IMR-90 (cell line): ENCODE results near the gene SUPT3H. TPM values are rescaled to one million over a fixed set of nuclear protein-coding genes. Genes with fewer than 3 reads are reported as not detected.
A peak's percentile ranks its signal among the peaks of the same experiment; 100 is the strongest.

Source experiments
- ATAC-seq: fragments of 200-7000 bp; cut with Tn5 transposase; 2 replicates; pipeline ENCODE4 v1.9.1; 2020; ENCODE audit warnings: low read depth, mild to moderate bottlenecking, moderate library complexity
- BruUV-seq: library from RNA; stranded (reverse); fragments of 400-500 nt; replicated peaks from 2 replicates; lab custom pipeline; 2021; lab: Mats Ljungman, UMichigan
- CTCF ChIA-PET: fragments of 300-600 bp; formaldehyde crosslinking; extraction: SDS; loops from one replicate; lab custom pipeline; 2021; ENCODE audit warnings: antibody characterized with exemption; lab: Yijun Ruan, JAX
- POLR2A ChIA-PET: fragments of 300-600 bp; sonication (Branson Sonifier 250); formaldehyde crosslinking; loops from one replicate; lab custom pipeline; 2022; ENCODE audit warnings: antibody characterized with exemption; ENCODE audit not compliant: unreplicated experiment; lab: Charles Lee
- DNase-seq: peaks from one replicate; pipeline ENCODE4 v3.0.0; 2013
- H2AFZ ChIP-seq: replicated peaks from 2 replicates; pipeline ENCODE3; 2013; ENCODE audit warnings: low read length, mild to moderate bottlenecking; ENCODE audit not compliant: poor library complexity
- H2AK5ac ChIP-seq: 2 replicates; pipeline ENCODE4 v1.6.1; 2013; ENCODE audit warnings: low read depth, low read length, inconsistent platforms
- H2AK9ac ChIP-seq: replicated peaks from 2 replicates; pipeline ENCODE3; 2013; ENCODE audit warnings: mild to moderate bottlenecking, low read depth, low read length, moderate library complexity; ENCODE audit not compliant: poor library complexity
- H2BK120ac ChIP-seq: 2 replicates; pipeline ENCODE4 v1.6.1; 2013; ENCODE audit warnings: low read depth, low read length, inconsistent platforms
- H2BK15ac ChIP-seq: 3 replicates; pipeline ENCODE4 v1.6.1; 2013; ENCODE audit warnings: low read depth, low read length, inconsistent platforms
- H2BK20ac ChIP-seq: 2 replicates; pipeline ENCODE4 v1.6.1; 2013; ENCODE audit warnings: low read depth, mild to moderate bottlenecking, inconsistent platforms, low read length, moderate library complexity
- H2BK5ac ChIP-seq: 2 replicates; pipeline ENCODE4 v1.6.1; 2013; ENCODE audit warnings: mild to moderate bottlenecking, low read depth, low read length, inconsistent platforms; ENCODE audit not compliant: poor library complexity, severe bottlenecking
- H3K14ac ChIP-seq: replicated peaks from 2 replicates; pipeline ENCODE4 v1.6.1; 2013; ENCODE audit warnings: low read depth, low read length, inconsistent platforms
- H3K18ac ChIP-seq: 2 replicates; pipeline ENCODE4 v1.6.1; 2013; ENCODE audit warnings: low read depth, low read length, control low read depth
- H3K23ac ChIP-seq: 2 replicates; pipeline ENCODE4 v1.6.1; 2013; ENCODE audit warnings: low read depth, low read length, inconsistent platforms
- H3K27ac ChIP-seq: 2 replicates; pipeline ENCODE4 v1.5.1; 2013; ENCODE audit warnings: mild to moderate bottlenecking, control low read depth, low read length; ENCODE audit not compliant: insufficient read depth
- H3K27me3 ChIP-seq: 2 replicates; pipeline ENCODE4 v1.6.1; 2013; ENCODE audit warnings: low read length; ENCODE audit not compliant: control insufficient read depth, insufficient read depth
- H3K36me3 ChIP-seq: 2 replicates; pipeline ENCODE4 v1.6.1; 2013; ENCODE audit warnings: low read length, mixed read lengths; ENCODE audit not compliant: control insufficient read depth, insufficient read depth
- H3K4ac ChIP-seq: 2 replicates; pipeline ENCODE4 v1.6.1; 2013; ENCODE audit warnings: low read depth, low read length, inconsistent platforms
- H3K4me1 ChIP-seq: 2 replicates; pipeline ENCODE4 v1.6.1; 2013; ENCODE audit warnings: low read length, mixed read lengths; ENCODE audit not compliant: control insufficient read depth, insufficient read depth
- H3K4me2 ChIP-seq: 2 replicates; pipeline ENCODE4 v1.6.1; 2013; ENCODE audit warnings: low read depth, mild to moderate bottlenecking, control low read depth, low read length, moderate library complexity
- H3K4me3 ChIP-seq: 2 replicates; pipeline ENCODE4 v1.5.1; 2013; ENCODE audit warnings: low read depth, mild to moderate bottlenecking, control low read depth, low read length, moderate library complexity; ENCODE audit not compliant: insufficient read depth
- H3K56ac ChIP-seq: 2 replicates; pipeline ENCODE4 v1.6.1; 2013; ENCODE audit warnings: low read length, inconsistent platforms; ENCODE audit not compliant: insufficient read depth; ENCODE audit errors: extremely low read depth
- H3K79me1 ChIP-seq, 2 experiments: 2 replicates each; pipeline ENCODE4 v1.6.1; 2013; ENCODE audit warnings: low read length in 2 of 2, inconsistent platforms in 1 of 2, low read depth in 1 of 2
- H3K9ac ChIP-seq: 2 replicates; pipeline ENCODE4 v1.6.1; 2013; ENCODE audit warnings: low read depth, low read length, control low read depth
- H3K9me1 ChIP-seq: 2 replicates; pipeline ENCODE4 v1.6.1; 2013; ENCODE audit warnings: low read length, inconsistent platforms; ENCODE audit not compliant: insufficient read depth
- H3K9me3 ChIP-seq: 2 replicates; pipeline ENCODE4 v1.6.1; 2013; ENCODE audit warnings: low read length; ENCODE audit not compliant: control insufficient read depth, insufficient read depth
- H4K20me1 ChIP-seq: 2 replicates; pipeline ENCODE4 v1.6.1; 2013; ENCODE audit warnings: low read length, inconsistent platforms; ENCODE audit not compliant: insufficient read depth
- H4K5ac ChIP-seq: 2 replicates; pipeline ENCODE4 v1.6.1; 2013; ENCODE audit warnings: mild to moderate bottlenecking, low read depth, low read length, control low read depth
- H4K8ac ChIP-seq, 2 experiments: 2 replicates each; pipeline ENCODE4 v1.6.1; 2013; ENCODE audit warnings: low read depth in 2 of 2, low read length in 2 of 2, control low read depth in 1 of 2, inconsistent platforms in 1 of 2
- H4K91ac ChIP-seq: 2 replicates; pipeline ENCODE4 v1.6.1; 2013; ENCODE audit warnings: low read depth, low read length, inconsistent platforms; ENCODE audit not compliant: insufficient read depth
- BHLHE40 ChIP-seq: fragments of 150-350 bp; IDR thresholded peaks from 2 replicates; pipeline ENCODE4 v1.6.1; 2016; ENCODE audit warnings: mild to moderate bottlenecking, low read depth, low read length
- CEBPB ChIP-seq: IDR thresholded peaks from 2 replicates; pipeline ENCODE4 v1.6.1; 2012; ENCODE audit warnings: low read depth, low read length, improper control_type of control experiment
- CHD1 ChIP-seq: IDR thresholded peaks from 2 replicates; pipeline ENCODE4 v1.6.1; 2012; ENCODE audit warnings: low read depth, low read length, improper control_type of control experiment
- CTCF ChIP-seq: conservative IDR thresholded peaks from 2 replicates; pipeline ENCODE4 v1.5.1; 2012; ENCODE audit warnings: mild to moderate bottlenecking, low read depth, low read length, improper control_type of control experiment
- ELK1 ChIP-seq: fragments of 150-350 bp; IDR thresholded peaks from 2 replicates; pipeline ENCODE4 v1.6.1; 2016; ENCODE audit warnings: low read depth, mild to moderate bottlenecking, low read length, moderate library complexity, borderline replicate concordance
- FOS ChIP-seq: fragments of 150-350 bp; IDR thresholded peaks from 2 replicates; pipeline ENCODE4 v1.6.1; 2016; ENCODE audit warnings: low read depth, low read length
- MAZ ChIP-seq: IDR thresholded peaks from 2 replicates; pipeline ENCODE4 v1.6.1; 2012; ENCODE audit warnings: low read depth, mild to moderate bottlenecking, low read length, improper control_type of control experiment, moderate library complexity, borderline replicate concordance
- MXI1 ChIP-seq: IDR thresholded peaks from 2 replicates; pipeline ENCODE4 v1.6.1; 2012; ENCODE audit warnings: low read depth, mild to moderate bottlenecking, low read length, moderate library complexity, borderline replicate concordance
- NFE2L2 ChIP-seq: fragments of 150-350 bp; IDR thresholded peaks from 2 replicates; pipeline ENCODE4 v1.6.1; 2016; ENCODE audit warnings: low read depth, mild to moderate bottlenecking, low read length
- POLR2A ChIP-seq: IDR thresholded peaks from 2 replicates; pipeline ENCODE4 v1.6.1; 2012; ENCODE audit warnings: mild to moderate bottlenecking, low read depth, low read length
- RAD21 ChIP-seq: IDR thresholded peaks from 2 replicates; pipeline ENCODE4 v1.6.1; 2012; ENCODE audit warnings: low read length, improper control_type of control experiment
- RCOR1 ChIP-seq: IDR thresholded peaks from 2 replicates; pipeline ENCODE4 v1.6.1; 2012; ENCODE audit warnings: mild to moderate bottlenecking, low read length, improper control_type of control experiment; ENCODE audit not compliant: insufficient replicate concordance
- RFX5 ChIP-seq: IDR thresholded peaks from 2 replicates; pipeline ENCODE4 v1.8.0; 2012; ENCODE audit warnings: low read depth, mild to moderate bottlenecking, low read length, moderate library complexity
- SMC3 ChIP-seq: fragments of 150-350 bp; IDR thresholded peaks from 2 replicates; pipeline ENCODE4 v1.6.1; 2016; ENCODE audit warnings: low read depth, mild to moderate bottlenecking, antibody characterized with exemption, low read length, moderate library complexity
- USF2 ChIP-seq: fragments of 150-350 bp; IDR thresholded peaks from 2 replicates; pipeline ENCODE4 v1.6.1; 2017; ENCODE audit warnings: mild to moderate bottlenecking, antibody characterized with exemption, low read length, low read depth
- WGBS, 2 experiments: methylation state at CpG; one replicate each; pipeline versions ENCODE4 v1.1.5 to v1.1.7; 2013; ENCODE audit warnings: missing lambda C conversion rate in 2 of 2; ENCODE audit not compliant: insufficient read length in 1 of 2; ENCODE audit errors: extremely low coverage in 2 of 2; 5-methylcytosine and 5-hydroxymethylcytosine counted together
- dilution Hi-C: fragments of 300-500 bp; cut with HindIII; formaldehyde crosslinking; loops from one replicate; pipeline ENCODE4 v1.14.3; 2018; ENCODE audit warnings: low sequenced_read_pairs; ENCODE audit not compliant: unreplicated experiment
- in situ Hi-C: fragments of 300-500 bp; cut with MboI; formaldehyde crosslinking; loops from 3 replicates; pipeline ENCODE4 v1.14.3; 2019; ENCODE audit warnings: low sequenced_read_pairs, inconsistent platforms, mixed read lengths
- intact Hi-C: fragments of 100-400 bp; cut with micrococcal nuclease; formaldehyde crosslinking; loops from 2 replicates; pipeline ENCODE4 v1.10.0; 2022
- polyA plus RNA-seq, 3 experiments: library from polyadenylated mRNA; depleted of rRNA; stranded (reverse); fragments of >200 nt; gene quantifications; 2 replicates each; pipeline ENCODE4 v1.2.3, GENCODE V29; 2012; ENCODE audit warnings: low replicate concordance in 1 of 3
- total RNA-seq: library from RNA; depleted of rRNA; stranded (reverse); fragments of >200 nt; gene quantifications from 2 replicates; pipeline ENCODE4 v1.2.3, GENCODE V29; 2012

The SUPT3H gene
- total and polyA plus RNA-seq, 2 of the 4 experiments (the other 2 are of a cell fraction), result 4.5 to 5.0 TPM

- H2BK15ac ChIP-seq, result no peak overlapping the region
- H3K4ac ChIP-seq, result no peak overlapping the region
- H3K56ac ChIP-seq, result no peak overlapping the region
- TF ChIP-seq RFX5 (no peak), SMC3 (no peak), MXI1 (no peak), MAZ (no peak), CHD1 (no peak), ELK1 (no peak), FOS (no peak), RCOR1 (no peak), BHLHE40 (no peak), CEBPB (no peak), CTCF (no peak), RAD21 (no peak), USF2 (no peak), POLR2A (no peak), NFE2L2 (no peak)
- no peaks in the 10 kb centered on the region for H3K79me1 ChIP-seq
- no peak overlapping the region for H4K91ac ChIP-seq
- no TSS peak for BruUV-seq
- H3K18ac ChIP-seq, result no peak overlapping the region
- in situ Hi-C loops (no loop called here), intact Hi-C loops (no loop called here), dilution Hi-C loops (no loop called here)
- no peaks in the 10 kb centered on the region for H3K36me3 ChIP-seq
- WGBS, 2 experiments, result no CpG with 5 or more reads among the region's 2 CpGs
- no peak overlapping the region for H2BK120ac ChIP-seq
- H3K27me3 ChIP-seq, result no peaks in the 10 kb centered on the region
- CTCF ChIA-PET, result no interaction called here
- H2AK5ac ChIP-seq, result no peak overlapping the region
- no peak overlapping the region for H3K4me3 ChIP-seq
- no peak overlapping the region for H3K4me2 ChIP-seq
- no peak overlapping the region for H4K5ac ChIP-seq
- no peak overlapping the region for H3K14ac ChIP-seq
- H3K27ac ChIP-seq, result no peak overlapping the region
- H4K8ac ChIP-seq, result no peak overlapping the region
- POLR2A ChIA-PET, result no interaction called here
- no peak overlapping the region for H3K23ac ChIP-seq
- no peaks in the 10 kb centered on the region for H3K4me1 ChIP-seq
- peaks cover 2% of the 10 kb centered on the region; the same call in 1 of the 2 replicates for H3K9me3 ChIP-seq
- no peak overlapping the region for H2BK20ac ChIP-seq
- no peaks in the 10 kb centered on the region for H3K9me1 ChIP-seq
- no peaks in the 10 kb centered on the region for H4K20me1 ChIP-seq
- DNase-seq (peak; percentile 4), ATAC-seq (no peak)
- no peak overlapping the region for H2AFZ ChIP-seq
- no peak overlapping the region for H2AK9ac ChIP-seq
- no peak overlapping the region for H3K9ac ChIP-seq
- H2BK5ac ChIP-seq, result no peak overlapping the region
Measured at GRCh38 chr6:45209762-45210161, 168.0 kb downstream of the SUPT3H start.
